HAP-1 (cell line): ENCODE measurements around the gene KRTAP2-4.
"Not testable (repeated sequence)": the region's sequence is repeated elsewhere in the genome, so short reads cannot be mapped to it uniquely, and the experiment has no call there.

ENCODE experiments used
- DNase-seq, 2 experiments: peaks; one replicate each; pipeline ENCODE4 v3.0.0-alpha.2; 2016 to 2020; ENCODE audit warnings: low spot score in 2 of 2
- H3K27me3 ChIP-seq: fragments of 250-450 bp; sonication (Bioruptor Pico); 2 replicates; pipeline ENCODE4 v1.5.1; 2020; ENCODE audit warnings: low read depth, mild to moderate bottlenecking, moderate library complexity
- H3K36me3 ChIP-seq: fragments of 250-450 bp; sonication (Bioruptor Pico); replicated peaks from 2 replicates; pipeline ENCODE4 v1.5.1; 2020; ENCODE audit warnings: mild to moderate bottlenecking
- H3K4me1 ChIP-seq: fragments of 250-450 bp; sonication (Bioruptor Pico); 2 replicates; pipeline ENCODE4 v1.5.1; 2020; ENCODE audit warnings: mild to moderate bottlenecking
- H3K4me3 ChIP-seq: fragments of 250-450 bp; sonication (Bioruptor Pico); 2 replicates; pipeline ENCODE4 v1.5.1; 2020; ENCODE audit warnings: mild to moderate bottlenecking, moderate library complexity
- H3K9me3 ChIP-seq: fragments of 250-450 bp; sonication (Bioruptor Pico); 2 replicates; pipeline ENCODE4 v1.5.1; 2020; ENCODE audit warnings: mild to moderate bottlenecking, moderate library complexity
- in situ Hi-C: fragments of 300-500 bp; cut with MboI; formaldehyde crosslinking; loops from 3 replicates; pipeline ENCODE4 v1.14.3; 2020; ENCODE audit warnings: low sequenced_read_pairs, inconsistent platforms, mixed read lengths

Gene KRTAP2-4

GRCh38 chr17:41088760-41089352 lies 23.2 kb upstream of the KRTAP2-4 start:
- H3K4me1 ChIP-seq, H3K9me3 ChIP-seq, DNase-seq, in situ Hi-C loops, H3K36me3 ChIP-seq, H3K27me3 ChIP-seq, H3K4me3 ChIP-seq: not testable (repeated sequence)

GRCh38 chr17:41084100-41084856 lies 18.6 kb upstream of the KRTAP2-4 start, which contains the start of gene KRTAP4-7:
TSS of gene KRTAP4-7 (plus strand) at chr17:41084150. CDS start at chr17:41084207, 57 bp downstream.
- DNase-seq, H3K36me3 ChIP-seq, H3K4me1 ChIP-seq, in situ Hi-C loops, H3K9me3 ChIP-seq, H3K27me3 ChIP-seq, H3K4me3 ChIP-seq: not testable (repeated sequence)

GRCh38 chr17:41083427-41083826 lies 17.7 kb upstream of the KRTAP2-4 start:
- H3K9me3 ChIP-seq, H3K4me1 ChIP-seq, in situ Hi-C loops, DNase-seq, H3K4me3 ChIP-seq, H3K27me3 ChIP-seq, H3K36me3 ChIP-seq: not testable (repeated sequence)

GRCh38 chr17:41082626-41083025 lies 16.9 kb upstream of the KRTAP2-4 start:
- in situ Hi-C loops: no loop called here
- H3K9me3 ChIP-seq: no peaks in the 10 kb centered on the region
- H3K27me3 ChIP-seq: no peaks in the 10 kb centered on the region
- no peak overlapping the region for H3K4me3 ChIP-seq
- DNase-seq: no peak
- no peaks in the 10 kb centered on the region for H3K36me3 ChIP-seq
- H3K4me1 ChIP-seq: peaks cover 5% of the 10 kb centered on the region; the same call in 1 of the 2 replicates

GRCh38 chr17:41076788-41077187 lies 11.1 kb upstream of the KRTAP2-4 start:
- peaks cover 5% of the 10 kb centered on the region; the same call in 1 of the 2 replicates for H3K4me1 ChIP-seq
- H3K27me3 ChIP-seq: no peaks in the 10 kb centered on the region
- H3K4me3 ChIP-seq: no peak overlapping the region
- no peaks in the 10 kb centered on the region for H3K36me3 ChIP-seq
- in situ Hi-C loops: no loop called here
- DNase-seq: no peak
- H3K9me3 ChIP-seq: no peaks in the 10 kb centered on the region

GRCh38 chr17:41073676-41074075 lies 8.0 kb upstream of the KRTAP2-4 start:
- peaks cover 5% of the 10 kb centered on the region; the same call in 1 of the 2 replicates for H3K4me1 ChIP-seq
- in situ Hi-C loops: no loop called here

GRCh38 chr17:41071606-41072360 lies 6.1 kb upstream of the KRTAP2-4 start:
- Histone ChIP-seq H3K27me3 (no peaks in the 10 kb centered on the region), H3K9me3 (no peaks in the 10 kb centered on the region), H3K36me3 (no peaks in the 10 kb centered on the region), H3K4me1 (no peaks in the 10 kb centered on the region), H3K4me3 (no peak overlapping the region)
- no peak for DNase-seq
- in situ Hi-C loops: no loop called here

More at GRCh38 chr17:41073676-41074075, 8.0 kb upstream of the KRTAP2-4 start:
- Histone ChIP-seq H3K4me3 (no peak overlapping the region), H3K9me3 (no peaks in the 10 kb centered on the region), H3K27me3 (no peaks in the 10 kb centered on the region), H3K36me3 (no peaks in the 10 kb centered on the region)
- DNase-seq: no peak

- H3K27me3 ChIP-seq: no peaks in the 10 kb centered on the region
- no peaks in the 10 kb centered on the region for H3K36me3 ChIP-seq
- no peaks in the 10 kb centered on the region for H3K9me3 ChIP-seq
- in situ Hi-C loops: no loop called here
- no peak overlapping the region for H3K4me3 ChIP-seq
- no peaks in the 10 kb centered on the region for H3K4me1 ChIP-seq
- no peak for DNase-seq
These were observed 3.4 kb upstream of the KRTAP2-4 start for GRCh38 chr17:41069031-41069430.

- no peaks in the 10 kb centered on the region for H3K4me1 ChIP-seq
- no peaks in the 10 kb centered on the region for H3K27me3 ChIP-seq
- no peaks in the 10 kb centered on the region for H3K9me3 ChIP-seq
- no peaks in the 10 kb centered on the region for H3K36me3 ChIP-seq
- in situ Hi-C loops: no loop called here
- H3K4me3 ChIP-seq: no peak overlapping the region
- DNase-seq: no peak
These were observed 1.6 kb upstream of the KRTAP2-4 start for GRCh38 chr17:41067281-41067680.

GRCh38 chr17:41065016-41065689 lies 526 bp downstream of the KRTAP2-4 start:
- H3K4me1 ChIP-seq, H3K27me3 ChIP-seq, H3K9me3 ChIP-seq, H3K4me3 ChIP-seq, in situ Hi-C loops, DNase-seq, H3K36me3 ChIP-seq: not testable (repeated sequence)

- Histone ChIP-seq H3K9me3 (no peaks in the 10 kb centered on the region), H3K4me1 (no peaks in the 10 kb centered on the region), H3K27me3 (no peaks in the 10 kb centered on the region), H3K4me3 (no peak overlapping the region), H3K36me3 (no peaks in the 10 kb centered on the region)
- DNase-seq: no peak
- in situ Hi-C loops: no loop called here
These were observed 1.4 kb downstream of the KRTAP2-4 start for GRCh38 chr17:41064301-41064700.

- DNase-seq: no peak
- no peaks in the 10 kb centered on the region for H3K9me3 ChIP-seq
- H3K27me3 ChIP-seq: no peaks in the 10 kb centered on the region
- in situ Hi-C loops: no loop called here
- H3K4me3 ChIP-seq: no peak overlapping the region
- no peaks in the 10 kb centered on the region for H3K4me1 ChIP-seq
- no peaks in the 10 kb centered on the region for H3K36me3 ChIP-seq
These were observed 2.2 kb downstream of the KRTAP2-4 start for GRCh38 chr17:41063449-41063848.

- in situ Hi-C loops: no loop called here
- Histone ChIP-seq H3K4me1 (no peaks in the 10 kb centered on the region), H3K9me3 (no peaks in the 10 kb centered on the region), H3K4me3 (no peak overlapping the region), H3K36me3 (no peaks in the 10 kb centered on the region), H3K27me3 (0 out of 2 replicates have a peak, but pooled peaks cover 3% of the 10 kb centered on the region)
- no peak for DNase-seq
These were observed 3.7 kb downstream of the KRTAP2-4 start for GRCh38 chr17:41061964-41062363.
